HepG2 (cell line): ENCODE measurements around the gene RFX2. TPM values are rescaled to one million over a fixed set of nuclear protein-coding genes. Genes with fewer than 3 reads are reported as not detected.

Experiments
- ATAC-seq: fragments of 200-7000 bp; cut with Tn5 transposase; 3 replicates; pipeline ENCODE4 v1.9.1; 2020; ENCODE audit warnings: mild to moderate bottlenecking, moderate library complexity
- BruUV-seq: library from RNA; stranded (reverse); fragments of 400-500 nt; replicated peaks from 2 replicates; lab custom pipeline; 2021; lab: Mats Ljungman, UMichigan
- CTCF ChIA-PET: fragments of 300-600 bp; formaldehyde crosslinking; extraction: SDS; loops from one replicate; lab custom pipeline; 2021; ENCODE audit warnings: low total read pairs, inconsistent platforms, low intra/inter-chr PET ratio; lab: Yijun Ruan, JAX
- POLR2A ChIA-PET: fragments of 350-600 bp; sonication (Branson Sonifier 250); formaldehyde crosslinking; loops from one replicate; lab custom pipeline; 2020; ENCODE audit warnings: antibody characterized with exemption, inconsistent platforms; lab: Yijun Ruan, JAX
- DNase-seq: peaks from one replicate; pipeline ENCODE4 v3.0.0-alpha.2; 2015; ENCODE audit warnings: low spot score
- FAIRE-seq: peaks from 3 replicates; lab custom pipeline; 2011; peaks lifted over from hg19 to GRCh38; lab: Jason Lieb, UNC
- H2AFZ ChIP-seq: one replicate; pipeline ENCODE4 v1.6.1; 2011; ENCODE audit warnings: low read length, inconsistent platforms
- H3K27ac ChIP-seq: fragments of 300-600 bp; 3 replicates; pipeline ENCODE4 v1.8.0; 2011; ENCODE audit warnings: mixed run types, mild to moderate bottlenecking, mixed read lengths, low read length, inconsistent platforms; ENCODE audit not compliant: insufficient read depth; ENCODE audit errors: extremely low read length
- H3K27me3 ChIP-seq, 2 experiments: fragments of 200-600 bp in 1 of 2; 2 replicates in 1 of 2; 3 replicates in 1 of 2; pipeline versions ENCODE4 v1.6.0 to v1.8.0; 2011; ENCODE audit warnings: low read length in 2 of 2, mild to moderate bottlenecking in 2 of 2, moderate library complexity in 2 of 2, inconsistent platforms in 1 of 2; ENCODE audit not compliant: insufficient read depth in 2 of 2, control insufficient read depth in 1 of 2
- H3K36me3 ChIP-seq, 2 experiments: fragments of 200-600 bp in 1 of 2; replicated peaks in 1 of 2; 2 replicates in 1 of 2; 3 replicates in 1 of 2; pipeline versions ENCODE4 v1.5.1 to v1.8.0; 2011; ENCODE audit warnings: low read length in 2 of 2, inconsistent platforms in 1 of 2; ENCODE audit not compliant: insufficient read depth in 2 of 2, control insufficient read depth in 1 of 2
- H3K4me1 ChIP-seq: 2 replicates; pipeline ENCODE4 v1.5.1; 2012; ENCODE audit warnings: low read length, inconsistent platforms; ENCODE audit not compliant: insufficient read depth
- H3K4me2 ChIP-seq: 2 replicates; pipeline ENCODE4 v1.6.0; 2011; ENCODE audit warnings: low read depth, low read length, inconsistent platforms
- H3K4me3 ChIP-seq, 3 experiments: fragments of 200-600 bp in 1 of 3; sonication (generic), shearing (Covaris generic) in 1 of 3; replicated peaks in 1 of 3; 2 replicates each; pipeline ENCODE4 v1.5.1; 2011 to 2016; ENCODE audit warnings: low read length in 3 of 3, inconsistent platforms in 2 of 3, low read depth in 2 of 3, mild to moderate bottlenecking in 2 of 3, control low read depth in 1 of 3, mixed read lengths in 1 of 3; ENCODE audit not compliant: insufficient read depth in 1 of 3
- H3K79me2 ChIP-seq: one replicate; pipeline ENCODE4 v1.6.1; 2011; ENCODE audit warnings: low read length, inconsistent platforms; ENCODE audit not compliant: insufficient read depth
- H3K9ac ChIP-seq: 2 replicates; pipeline ENCODE4 v1.6.0; 2011; ENCODE audit warnings: mild to moderate bottlenecking, low read depth, low read length, inconsistent platforms; ENCODE audit not compliant: insufficient read depth
- H3K9me3 ChIP-seq: 2 replicates; pipeline ENCODE4 v1.5.1; 2012; ENCODE audit warnings: mild to moderate bottlenecking, low read length
- H4K20me1 ChIP-seq: 2 replicates; pipeline ENCODE4 v1.6.0; 2011; ENCODE audit warnings: inconsistent platforms, mild to moderate bottlenecking, low read length, moderate library complexity; ENCODE audit not compliant: insufficient read depth
- GPBP1L1 ChIP-seq: sonication (generic); formaldehyde crosslinking; IDR thresholded peaks from 2 replicates; pipeline ENCODE4 v1.5.0; 2020; ENCODE audit warnings: mild to moderate bottlenecking, missing genetic modification reagents
- HNF4A ChIP-seq: sonication (generic); formaldehyde crosslinking; IDR thresholded peaks from 2 replicates; pipeline ENCODE4 v1.4.0; 2020; ENCODE audit warnings: missing genetic modification reagents
- SIN3A ChIP-seq: IDR thresholded peaks from 2 replicates; pipeline ENCODE4 v1.6.1; 2011; ENCODE audit warnings: low read depth, mild to moderate bottlenecking, control low read depth, low read length, borderline replicate concordance
- ZFAT ChIP-seq: sonication (generic); formaldehyde crosslinking; conservative IDR thresholded peaks from 2 replicates; pipeline ENCODE4 v1.8.1; 2023; ENCODE audit warnings: missing genetic modification reagents, inconsistent platforms
- ZNF280D ChIP-seq: sonication (generic); formaldehyde crosslinking; IDR thresholded peaks from 2 replicates; pipeline ENCODE4 v1.5.1; 2020; ENCODE audit warnings: mild to moderate bottlenecking, missing genetic modification reagents
- ZNF292 ChIP-seq: sonication (generic); formaldehyde crosslinking; IDR thresholded peaks from 2 replicates; pipeline ENCODE4 v1.8.1; 2022; ENCODE audit warnings: mild to moderate bottlenecking, low read depth, missing genetic modification reagents, borderline replicate concordance
- ZNF3 ChIP-seq: IDR thresholded peaks from 2 replicates; pipeline ENCODE4 v1.7.0; 2017; ENCODE audit warnings: inconsistent platforms
- ZNF329 ChIP-seq: sonication (generic); formaldehyde crosslinking; IDR thresholded peaks from 2 replicates; pipeline ENCODE4 v1.9.0; 2021; ENCODE audit warnings: low read depth, mild to moderate bottlenecking, missing genetic modification reagents
- ZNF335 ChIP-seq: sonication (generic); formaldehyde crosslinking; IDR thresholded peaks from 2 replicates; pipeline ENCODE4 v1.4.0; 2020; ENCODE audit warnings: missing genetic modification reagents
- WGBS: methylation state at CpG from one replicate; pipeline ENCODE4 v1.1.6; 2017; ENCODE audit warnings: low lambda C conversion rate; 5-methylcytosine and 5-hydroxymethylcytosine counted together
- in situ Hi-C: cut with HindIII; loops from 2 replicates; pipeline ENCODE4 v1.10.0; 2017; ENCODE audit warnings: low pct_unique_long_range_greater_than_20kb; ENCODE audit not compliant: extremely low pct_ligation_motif_present
- intact Hi-C: fragments of 100-400 bp; cut with micrococcal nuclease; formaldehyde crosslinking; loops from one replicate; pipeline ENCODE4 v1.10.0; 2022; ENCODE audit not compliant: unreplicated experiment
- polyA plus RNA-seq, 8 experiments: library from polyadenylated mRNA; depleted of rRNA in 3 of 8; stranded (reverse) in 7 of 8; unstranded in 1 of 8; fragments of >200 nt; fragmentation: Illumina TruSeq in 4 of 8; extraction: Trizol in 4 of 8; gene quantifications; 2 replicates each; pipeline versions ENCODE4 v1.2.1 to v1.2.3, GENCODE V29; 2011 to 2016; ENCODE audit warnings: low read depth in 4 of 8, missing spikeins in 1 of 8, mixed read lengths in 1 of 8; ENCODE audit not compliant: insufficient read depth in 1 of 8
- total RNA-seq, 5 experiments: library from RNA; depleted of rRNA; stranded (reverse); fragments of >200 nt; fragmentation: Illumina TruSeq; extraction: Trizol; gene quantifications; 2 replicates each; pipeline ENCODE4 v1.2.3, GENCODE V29; 2016; ENCODE audit warnings: low read depth in 1 of 5

The RFX2 gene
- total and polyA plus RNA-seq, 2 of the 13 experiments (the other 11 are each of a cell fraction or from before 2014, with no cell fraction given), result 2.8 to 3.3 TPM

- peaks cover 35% of the 10 kb centered on the region for H3K4me1 ChIP-seq
- in situ Hi-C loops, result no loop called here
- H3K79me2 ChIP-seq, result no peaks in the 10 kb centered on the region
- no peak overlapping the region for H3K27ac ChIP-seq
- no peak overlapping the region for H3K4me2 ChIP-seq
- H3K4me3 ChIP-seq, result no peak overlapping the region
- POLR2A ChIA-PET, result no interaction called here
- H3K9me3 ChIP-seq, result no peaks in the 10 kb centered on the region
- H3K27me3 ChIP-seq, result peaks cover 0 to 3% of the 10 kb centered on the region in 2 experiments; a peak in 2 of 5 replicates
- H3K9ac ChIP-seq, result no peak overlapping the region
- no peak for ATAC-seq
- intact Hi-C loops, result no loop called here
- CTCF ChIA-PET, result no interaction called here
- BruUV-seq, result no TSS peak
- no peak overlapping the region for H2AFZ ChIP-seq
- no peaks in the 10 kb centered on the region for H3K36me3 ChIP-seq
- no peak for DNase-seq
- WGBS, result 95% methylated on average over 2 of the region's 2 CpGs
- FAIRE-seq, result no peak
- no peak for TF ChIP-seq ZNF329 (CRISPR knock-in tag)
- no peak for TF ChIP-seq HNF4A
- no peak for TF ChIP-seq ZNF280D (CRISPR knock-in tag)
- TF ChIP-seq, all 625 proteins: peak for 0
- no peaks in the 10 kb centered on the region for H4K20me1 ChIP-seq
Observed at GRCh38 chr19:6084821-6085220, 25.5 kb downstream of the RFX2 start.

- WGBS, result 85% methylated on average over 5 of the region's 5 CpGs
- no peaks in the 10 kb centered on the region for H3K36me3 ChIP-seq
- intact Hi-C loops (no loop called here), in situ Hi-C loops (no loop called here)
- H3K4me2 ChIP-seq, result no peak overlapping the region
- CTCF ChIA-PET, result no interaction called here
- no peak for DNase-seq
- TF ChIP-seq ZNF3, result no peak
- TF ChIP-seq ZNF292, result no peak
- TF ChIP-seq ZFAT (CRISPR knock-in tag), result no peak
- no peak for TF ChIP-seq SIN3A
- TF ChIP-seq ZNF335, result no peak
- TF ChIP-seq GPBP1L1, result no peak
- no peaks in the 10 kb centered on the region for H4K20me1 ChIP-seq
- peaks cover 0 to 2% of the 10 kb centered on the region in 2 experiments; a peak in 1 of 5 replicates for H3K27me3 ChIP-seq
- no TSS peak for BruUV-seq
- ATAC-seq, result no peak
- H3K79me2 ChIP-seq, result no peaks in the 10 kb centered on the region
- H3K4me1 ChIP-seq, result peaks cover 16% of the 10 kb centered on the region
- no peak overlapping the region for H3K4me3 ChIP-seq
- no peak overlapping the region for H2AFZ ChIP-seq
- POLR2A ChIA-PET, result no interaction called here
- H3K9me3 ChIP-seq, result no peaks in the 10 kb centered on the region
- H3K27ac ChIP-seq, result no peak overlapping the region
- H3K9ac ChIP-seq, result no peak overlapping the region
- no peak for FAIRE-seq
Observed at GRCh38 chr19:6079107-6079506, 31.2 kb downstream of the RFX2 start.
